Colonic mucosa (tissue), 4 donors: ENCODE results near the gene CERT1. TPM values are rescaled to one million over a fixed set of nuclear protein-coding genes. Genes with fewer than 3 reads are reported as not detected.

Source experiments
- DNase-seq: peaks from one replicate; pipeline ENCODE4 v3.0.0-alpha.2; 2020
- H3K27ac ChIP-seq: fragments of 200-600 bp; one replicate; pipeline ENCODE4 v1.8.0; 2021
- H3K27me3 ChIP-seq: fragments of 200-600 bp; one replicate; pipeline ENCODE4 v1.8.0; 2021
- H3K36me3 ChIP-seq: fragments of 200-600 bp; one replicate; pipeline ENCODE4 v1.8.0; 2021
- H3K4me1 ChIP-seq: fragments of 200-600 bp; one replicate; pipeline ENCODE4 v1.8.0; 2021; ENCODE audit warnings: mild to moderate bottlenecking
- H3K4me3 ChIP-seq: fragments of 200-600 bp; one replicate; pipeline ENCODE4 v1.8.0; 2021
- H3K9ac ChIP-seq, 2 donors: one replicate each; pipeline ENCODE4 v1.7.0; 2013; ENCODE audit warnings: control low read depth in 2 of 2, low read depth in 2 of 2, low read length in 2 of 2
- H3K9me3 ChIP-seq: fragments of 200-600 bp; one replicate; pipeline ENCODE4 v1.8.0; 2021
- CTCF ChIP-seq: fragments of 200-600 bp; IDR thresholded peaks from one replicate; pipeline ENCODE4 v1.8.0; 2022; ENCODE audit warnings: antibody characterized with exemption, mild to moderate bottlenecking
- intact Hi-C: fragments of 100-400 bp; cut with DNase I; formaldehyde crosslinking; loops from one replicate; pipeline ENCODE4 v1.14.1; 2022
- total RNA-seq, 2 donors: library from RNA; stranded (reverse); fragmentation: NEBNext Ultra II Directional in 1 of 2; extraction: Animal tissue kit (Norgen Biotek cat#: 25700) in 1 of 2; gene quantifications; one replicate each; pipeline ENCODE4 v1.2.1, GENCODE V29; 2021
- donor health status: healthy.
- donor health status: DM: no; HTN: no; CAD: no.
- donor health status: DM: no; HTN: no; CAD: no.

CERT1 gene
- total RNA-seq, 2 donors from 2014 or later: 34.0 to 44.5 TPM

GRCh38 chr5:75375414-75375813, 136.0 kb downstream of the CERT1 start:
- peaks cover 19% of the 10 kb centered on the region for H3K36me3 ChIP-seq
- no peaks in the 10 kb centered on the region for H3K9me3 ChIP-seq
- intact Hi-C loops: no loop called here
- no peak for DNase-seq
- H3K27ac ChIP-seq: no peak overlapping the region
- no peaks in the 10 kb centered on the region for H3K4me1 ChIP-seq
- H3K27me3 ChIP-seq: no peaks in the 10 kb centered on the region
- H3K4me3 ChIP-seq: no peak overlapping the region
- H3K9ac ChIP-seq: no peak overlapping the region
- TF ChIP-seq CTCF: no peak

GRCh38 chr5:75374394-75374814, 137.0 kb downstream of the CERT1 start:
- Histone ChIP-seq H3K4me3 (no peak overlapping the region), H3K9ac (no peak overlapping the region), H3K4me1 (no peaks in the 10 kb centered on the region), H3K27ac (no peak overlapping the region), H3K27me3 (no peaks in the 10 kb centered on the region), H3K9me3 (no peaks in the 10 kb centered on the region), H3K36me3 (peaks cover 17% of the 10 kb centered on the region)
- intact Hi-C loops: no loop called here
- no peak for DNase-seq
- TF ChIP-seq CTCF: no peak

- intact Hi-C loops: no loop called here
- Histone ChIP-seq H3K9me3 (no peaks in the 10 kb centered on the region), H3K27me3 (no peaks in the 10 kb centered on the region), H3K4me3 (no peak overlapping the region), H3K36me3 (peaks cover 12% of the 10 kb centered on the region), H3K9ac (no peak overlapping the region), H3K4me1 (no peaks in the 10 kb centered on the region), H3K27ac (no peak overlapping the region)
- DNase-seq: no peak
- no peak for TF ChIP-seq CTCF
Observed at GRCh38 chr5:75373862-75374261, 137.6 kb downstream of the CERT1 start.

- no peak for TF ChIP-seq CTCF
Observed at GRCh38 chr5:75368391-75368790, 143.0 kb downstream of the CERT1 start.

GRCh38 chr5:75367401-75367800, 144.0 kb downstream of the CERT1 start:
- intact Hi-C loops: no loop called here
- Histone ChIP-seq H3K27me3 (no peaks in the 10 kb centered on the region), H3K4me3 (no peak overlapping the region), H3K36me3 (no peaks in the 10 kb centered on the region), H3K9ac (no peak overlapping the region), H3K27ac (no peak overlapping the region), H3K9me3 (no peaks in the 10 kb centered on the region), H3K4me1 (no peaks in the 10 kb centered on the region)
- no peak for TF ChIP-seq CTCF
- no peak for DNase-seq

More at GRCh38 chr5:75368391-75368790, 143.0 kb downstream of the CERT1 start:
- Histone ChIP-seq H3K9ac (no peak overlapping the region), H3K27me3 (no peaks in the 10 kb centered on the region), H3K27ac (no peak overlapping the region), H3K4me1 (no peaks in the 10 kb centered on the region), H3K4me3 (no peak overlapping the region), H3K9me3 (no peaks in the 10 kb centered on the region), H3K36me3 (no peaks in the 10 kb centered on the region)
- intact Hi-C loops: no loop called here
- DNase-seq: no peak

GRCh38 chr5:75366787-75367186, 144.6 kb downstream of the CERT1 start:
- Histone ChIP-seq H3K4me1 (no peaks in the 10 kb centered on the region), H3K27ac (no peak overlapping the region), H3K9me3 (no peaks in the 10 kb centered on the region), H3K4me3 (no peak overlapping the region), H3K9ac (no peak overlapping the region), H3K36me3 (no peaks in the 10 kb centered on the region), H3K27me3 (no peaks in the 10 kb centered on the region)
- DNase-seq: no peak
- intact Hi-C loops: no loop called here
- no peak for TF ChIP-seq CTCF
